ENCODE measurements around the gene JDP2.
A peak's percentile ranks its signal among the peaks of the same experiment; 100 is the strongest.

The JDP2 gene

GRCh38 chr14:75434890-75435248 lies 7.0 kb downstream of the JDP2 start:
- TF ChIP-seq CTCF (conservative IDR thresholded peaks at IDR 0.05; ENCODE audit: low read depth, low read length), result no peak
- H3K4me3 ChIP-seq (ENCODE audit: low read depth, low read length), result no peak overlapping the region
- no peak for DNase-seq (ENCODE audit: low read depth)

- no peak for DNase-seq (ENCODE audit: low read depth)
- H3K4me3 ChIP-seq (ENCODE audit: low read depth, low read length), result no peak overlapping the region
- TF ChIP-seq CTCF (conservative IDR thresholded peaks at IDR 0.05; ENCODE audit: low read depth, low read length), result no peak
These were observed 7.7 kb downstream of the JDP2 start for GRCh38 chr14:75435473-75435872.

GRCh38 chr14:75437201-75438143 lies 9.7 kb downstream of the JDP2 start:
- TF ChIP-seq CTCF (conservative IDR thresholded peaks at IDR 0.05; ENCODE audit: low read depth, low read length), result no peak
- no peak for DNase-seq (ENCODE audit: low read depth)

GRCh38 chr14:75438486-75439080 lies 10.8 kb downstream of the JDP2 start:
- DNase-seq (ENCODE audit: low read depth), result no peak
- H3K4me3 ChIP-seq (ENCODE audit: low read depth, low read length), result no peak overlapping the region
- no peak for TF ChIP-seq CTCF (conservative IDR thresholded peaks at IDR 0.05; ENCODE audit: low read depth, low read length)

More at GRCh38 chr14:75437201-75438143, 9.7 kb downstream of the JDP2 start:
- no peak overlapping the region for H3K4me3 ChIP-seq (ENCODE audit: low read depth, low read length)

- DNase-seq (ENCODE audit: low read depth), result no peak
- H3K4me3 ChIP-seq (ENCODE audit: low read depth, low read length), result no peak overlapping the region
- no peak for TF ChIP-seq CTCF (conservative IDR thresholded peaks at IDR 0.05; ENCODE audit: low read depth, low read length)
These were observed 12.2 kb downstream of the JDP2 start for GRCh38 chr14:75439989-75440388.

GRCh38 chr14:75440733-75441477 lies 13.1 kb downstream of the JDP2 start:
- TF ChIP-seq CTCF (conservative IDR thresholded peaks at IDR 0.05; ENCODE audit: low read depth, low read length), result no peak
- H3K4me3 ChIP-seq (ENCODE audit: low read depth, low read length), result no peak overlapping the region
- peak; percentile 91 for DNase-seq (ENCODE audit: low read depth)

All from choroid plexus epithelial cell (primary cell).